ENCODE results near the gene MYH7B.

The MYH7B gene

DNA sequence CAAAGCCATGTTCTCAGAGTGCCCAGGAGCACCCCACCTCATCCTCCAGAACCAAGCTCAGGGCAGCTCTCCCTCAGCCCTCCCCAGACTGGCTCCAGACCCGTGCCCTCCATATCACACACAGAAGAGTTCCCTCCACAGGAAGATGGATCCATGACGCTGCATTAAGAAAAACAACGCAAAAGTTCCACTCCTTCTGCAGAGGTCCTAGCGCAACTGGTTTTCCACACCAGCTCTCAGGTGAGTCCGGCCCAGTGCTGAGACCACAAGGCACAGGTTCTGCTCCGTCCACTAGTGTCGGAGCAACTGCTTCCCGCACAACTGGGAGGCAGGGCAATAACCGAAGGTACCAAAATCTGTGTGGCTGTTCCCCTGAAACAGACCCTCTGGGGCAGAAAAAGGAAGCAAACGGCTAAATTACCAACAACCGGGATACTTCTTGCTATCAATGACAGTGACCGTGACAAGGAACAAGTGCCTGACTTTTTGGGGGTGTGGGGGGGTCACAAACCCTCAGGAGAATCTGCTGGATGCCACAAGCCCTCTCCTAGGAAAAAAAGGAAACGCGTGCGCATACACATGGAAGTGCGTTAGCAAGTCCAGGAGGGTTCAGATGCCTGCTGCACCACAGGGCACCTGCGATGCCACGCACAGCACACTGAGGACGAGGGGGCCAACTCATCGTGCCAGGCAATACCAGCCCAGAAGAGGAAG lies 49.2 kb downstream of the MYH7B start:
- no peak for DNase-seq (ENCODE audit: low spot score)

Measured in germinal center (tissue), 1 donor.